Measurements from ENCODE around the gene SIM2.

Gene SIM2

DNA sequence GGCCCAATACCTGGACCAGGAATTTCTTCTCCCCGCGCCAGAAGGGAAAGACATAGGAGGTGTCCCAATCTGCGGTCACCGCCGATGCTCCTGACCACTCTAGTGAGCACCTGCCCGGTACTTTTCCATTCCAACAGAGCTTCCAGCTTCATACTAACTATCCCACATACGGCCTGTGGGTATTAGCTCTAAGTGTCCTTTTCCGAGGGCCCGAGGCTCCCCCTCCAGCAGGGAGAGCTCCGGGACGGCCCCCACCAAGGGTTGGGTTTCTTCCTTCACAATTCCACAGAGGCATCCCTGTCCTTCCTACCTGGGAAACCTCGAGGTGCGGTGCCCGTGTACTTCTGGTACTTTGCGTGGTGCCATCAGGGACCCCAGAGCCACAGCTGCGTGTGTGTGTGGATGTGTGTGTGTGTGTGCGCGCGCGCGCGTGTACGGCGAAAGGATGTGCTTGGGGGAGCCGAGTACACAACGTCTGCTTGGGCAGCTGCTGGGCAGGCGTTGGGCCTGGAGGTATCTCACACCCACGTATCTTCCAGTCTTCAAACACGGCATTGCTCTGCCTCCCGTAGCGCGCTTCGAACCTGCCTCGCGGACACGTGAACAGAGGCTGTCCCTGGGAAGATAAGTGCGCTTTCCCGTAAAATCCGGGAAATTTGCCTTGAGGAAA, 2.4 kb upstream of the SIM2 start:
- no peak overlapping the region for H3K4me3 ChIP-seq (ENCODE audit: low read depth, low read length)
- no peak for DNase-seq (ENCODE audit: low read depth)
- TF ChIP-seq, protein P1, sequence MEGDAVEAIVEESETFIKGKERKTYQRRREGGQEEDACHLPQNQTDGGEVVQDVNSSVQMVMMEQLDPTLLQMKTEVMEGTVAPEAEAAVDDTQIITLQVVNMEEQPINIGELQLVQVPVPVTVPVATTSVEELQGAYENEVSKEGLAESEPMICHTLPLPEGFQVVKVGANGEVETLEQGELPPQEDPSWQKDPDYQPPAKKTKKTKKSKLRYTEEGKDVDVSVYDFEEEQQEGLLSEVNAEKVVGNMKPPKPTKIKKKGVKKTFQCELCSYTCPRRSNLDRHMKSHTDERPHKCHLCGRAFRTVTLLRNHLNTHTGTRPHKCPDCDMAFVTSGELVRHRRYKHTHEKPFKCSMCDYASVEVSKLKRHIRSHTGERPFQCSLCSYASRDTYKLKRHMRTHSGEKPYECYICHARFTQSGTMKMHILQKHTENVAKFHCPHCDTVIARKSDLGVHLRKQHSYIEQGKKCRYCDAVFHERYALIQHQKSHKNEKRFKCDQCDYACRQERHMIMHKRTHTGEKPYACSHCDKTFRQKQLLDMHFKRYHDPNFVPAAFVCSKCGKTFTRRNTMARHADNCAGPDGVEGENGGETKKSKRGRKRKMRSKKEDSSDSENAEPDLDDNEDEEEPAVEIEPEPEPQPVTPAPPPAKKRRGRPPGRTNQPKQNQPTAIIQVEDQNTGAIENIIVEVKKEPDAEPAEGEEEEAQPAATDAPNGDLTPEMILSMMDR (conservative IDR thresholded peaks at IDR 0.05; ENCODE audit: low read depth, low read length), result no peak

DNA sequence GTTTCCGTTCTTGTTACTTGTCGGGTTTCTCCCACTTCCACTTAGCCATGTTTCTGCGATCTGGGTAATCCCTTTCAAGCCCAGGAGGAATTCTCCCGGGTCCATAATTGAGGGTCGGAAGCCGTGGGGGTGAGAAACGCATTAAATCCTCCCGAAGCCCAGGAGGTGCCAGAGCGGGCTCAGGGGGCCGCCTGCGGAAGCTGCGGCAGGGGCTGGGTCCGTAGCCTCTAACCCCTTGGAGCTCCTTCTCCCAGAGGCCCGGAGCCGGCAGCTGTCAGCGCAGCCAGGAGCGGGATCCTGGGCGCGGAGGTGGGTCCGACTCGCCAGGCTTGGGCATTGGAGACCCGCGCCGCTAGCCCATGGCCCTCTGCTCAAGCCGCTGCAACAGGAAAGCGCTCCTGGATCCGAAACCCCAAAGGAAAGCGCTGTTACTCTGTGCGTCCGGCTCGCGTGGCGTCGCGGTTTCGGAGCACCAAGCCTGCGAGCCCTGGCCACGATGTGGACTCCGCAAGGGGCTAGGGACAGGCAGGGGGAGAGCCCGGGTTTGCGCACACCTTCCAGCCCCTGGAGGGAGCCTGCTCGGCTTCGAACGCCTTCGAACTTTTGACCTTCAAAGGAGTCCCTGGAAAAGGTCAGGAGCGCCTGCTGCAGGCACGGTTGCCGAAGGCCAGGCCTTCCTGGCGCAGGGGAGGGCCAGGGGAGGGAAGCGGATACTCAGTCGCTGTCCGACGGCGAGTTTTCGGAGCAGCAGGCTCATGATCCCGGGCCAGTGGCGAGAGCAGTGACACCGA, 1.7 kb upstream of the SIM2 start:
- DNase-seq (ENCODE audit: low read depth), result no peak
- TF ChIP-seq, protein P1 (conservative IDR thresholded peaks at IDR 0.05; ENCODE audit: low read depth, low read length), result no peak
- H3K4me3 ChIP-seq (ENCODE audit: low read depth, low read length), result no peak overlapping the region

GRCh38 chr21:36697851-36698384, 997 bp upstream of the SIM2 start:
- H3K4me3 ChIP-seq (ENCODE audit: low read depth, low read length), result no peak overlapping the region
- DNase-seq (ENCODE audit: low read depth), result no peak
- TF ChIP-seq, protein P1 (conservative IDR thresholded peaks at IDR 0.05; ENCODE audit: low read depth, low read length), result no peak

DNA sequence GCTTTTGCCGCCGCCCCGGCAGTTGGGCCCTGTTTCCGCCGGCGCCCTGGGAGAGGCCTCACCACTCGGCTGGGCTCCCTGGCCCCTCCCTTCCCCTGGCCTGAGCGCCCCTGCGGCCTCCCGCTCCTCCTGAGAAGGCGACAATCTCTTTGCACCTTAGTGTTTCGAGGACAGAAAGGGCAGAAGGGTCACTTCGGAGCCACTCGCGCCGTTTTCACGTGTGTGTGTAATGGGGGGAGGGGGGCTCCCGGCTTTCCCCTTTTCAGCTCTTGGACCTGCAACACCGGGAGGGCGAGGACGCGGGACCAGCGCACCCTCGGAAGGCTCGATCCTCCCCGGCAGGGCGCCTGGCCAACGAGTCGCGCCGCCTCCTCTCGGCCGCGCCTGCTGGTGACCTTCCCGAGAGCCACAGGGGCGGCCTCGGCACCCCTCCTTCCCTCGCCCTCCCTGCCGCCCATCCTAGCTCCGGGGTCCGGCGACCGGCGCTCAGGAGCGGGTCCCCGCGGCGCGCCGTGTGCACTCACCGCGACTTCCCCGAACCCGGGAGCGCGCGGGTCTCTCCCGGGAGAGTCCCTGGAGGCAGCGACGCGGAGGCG, 432 bp upstream of the SIM2 start:
- TF ChIP-seq, protein P1 (conservative IDR thresholded peaks at IDR 0.05; ENCODE audit: low read depth, low read length), result no peak
- H3K4me3 ChIP-seq (ENCODE audit: low read depth, low read length), result no peak overlapping the region
- no peak for DNase-seq (ENCODE audit: low read depth)

- H3K4me3 ChIP-seq (ENCODE audit: low read depth, low read length), result no peak overlapping the region
- no peak for DNase-seq (ENCODE audit: low read depth)
- TF ChIP-seq, protein P1 (conservative IDR thresholded peaks at IDR 0.05; ENCODE audit: low read depth, low read length), result no peak
These were observed 805 bp downstream of the SIM2 start for GRCh38 chr21:36699546-36700294.

DNA sequence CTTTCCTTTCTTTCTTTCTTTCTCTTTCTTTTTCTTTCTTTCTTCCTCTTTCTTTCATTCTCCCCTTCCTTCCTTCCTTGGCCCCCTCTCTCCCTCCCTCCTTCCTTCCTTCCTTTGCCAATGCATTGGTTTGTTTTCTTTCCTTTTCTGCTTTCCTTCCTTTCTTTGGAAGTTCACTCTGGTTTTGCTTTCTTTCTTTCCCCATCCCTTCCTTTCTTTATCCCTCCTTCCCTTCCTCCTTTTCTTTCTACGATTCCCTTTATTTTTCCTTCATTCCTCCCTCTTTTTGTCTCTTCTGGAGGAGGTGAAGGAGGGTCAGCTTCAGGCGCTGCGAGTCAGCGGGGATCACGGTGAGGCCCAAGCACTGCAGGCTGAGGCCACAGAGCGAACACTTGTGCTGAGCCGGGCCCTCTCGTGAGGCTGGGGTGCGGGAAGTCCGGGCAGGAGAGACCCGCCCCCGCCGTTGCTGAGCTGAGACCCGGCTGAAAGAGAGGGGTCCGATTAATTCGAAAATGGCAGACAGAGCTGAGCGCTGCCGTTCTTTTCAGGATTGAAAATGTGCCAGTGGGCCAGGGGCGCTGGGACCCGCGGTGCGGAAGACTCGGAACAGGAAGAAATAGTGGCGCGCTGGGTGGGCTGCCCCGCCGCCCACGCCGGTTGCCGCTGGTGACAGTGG, 1.5 kb downstream of the SIM2 start:
- no peak for DNase-seq (ENCODE audit: low read depth)
- no peak overlapping the region for H3K4me3 ChIP-seq (ENCODE audit: low read depth, low read length)
- TF ChIP-seq, protein P1 (conservative IDR thresholded peaks at IDR 0.05; ENCODE audit: low read depth, low read length), result no peak
